Right ventricle myocardium inferior (tissue), 1 donor: Measurements from ENCODE around the gene ERN2. TPM values are rescaled to one million over a fixed set of nuclear protein-coding genes. Genes with fewer than 3 reads are reported as not detected.

ENCODE experiments used
- ATAC-seq: fragments of 200-7000 bp; cut with Tn5 transposase; one replicate; pipeline ENCODE4 v1.9.1; 2020; ENCODE audit warnings: mild to moderate bottlenecking, moderate library complexity
- DNase-seq: peaks from one replicate; pipeline ENCODE4 v3.0.0; 2021; ENCODE audit errors: missing footprints
- intact Hi-C: fragments of 100-400 bp; cut with DNase I; formaldehyde crosslinking; loops from one replicate; pipeline ENCODE4 v1.11.0; 2022
- total RNA-seq: library from RNA; stranded (reverse); fragmentation: NEBNext Ultra II Directional; extraction: Animal tissue kit (Norgen Biotek cat#: 25700); gene quantifications from one replicate; pipeline ENCODE4 v1.2.1, GENCODE V29; 2021
- donor health status: DM: no; HTN: yes; CAD: no; lungs with severe emphysema.

Gene ERN2
- total RNA-seq, 1 donor from 2014 or later: not detected

- no peak for ATAC-seq
These were observed 46.3 kb downstream of the ERN2 start for GRCh38 chr16:23666571-23667354.

DNA sequence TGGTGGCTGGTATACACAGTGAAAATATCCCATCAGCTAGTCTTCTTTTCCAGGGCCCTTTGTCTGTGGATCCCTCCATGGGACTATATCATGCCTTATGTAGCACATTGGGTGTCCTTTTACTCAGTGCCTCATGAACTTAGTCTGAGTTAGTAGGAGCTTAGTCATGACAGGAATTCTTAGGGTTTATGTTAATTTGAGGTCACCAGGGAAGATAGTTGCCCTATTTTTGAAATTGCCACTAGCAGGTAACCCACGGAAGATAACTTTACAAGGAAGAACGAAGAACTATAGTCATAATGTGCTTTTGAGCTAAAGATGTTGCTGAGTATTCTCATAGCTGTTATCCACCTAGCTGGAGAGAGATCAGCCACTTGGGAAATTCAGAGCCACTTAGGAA is 49.1 kb downstream of the ERN2 start:
- intact Hi-C loops: no loop called here
- ATAC-seq (no peak), DNase-seq (no peak)

More at GRCh38 chr16:23666571-23667354, 46.3 kb downstream of the ERN2 start:
- no peak for DNase-seq
- intact Hi-C loops: no loop called here

DNA sequence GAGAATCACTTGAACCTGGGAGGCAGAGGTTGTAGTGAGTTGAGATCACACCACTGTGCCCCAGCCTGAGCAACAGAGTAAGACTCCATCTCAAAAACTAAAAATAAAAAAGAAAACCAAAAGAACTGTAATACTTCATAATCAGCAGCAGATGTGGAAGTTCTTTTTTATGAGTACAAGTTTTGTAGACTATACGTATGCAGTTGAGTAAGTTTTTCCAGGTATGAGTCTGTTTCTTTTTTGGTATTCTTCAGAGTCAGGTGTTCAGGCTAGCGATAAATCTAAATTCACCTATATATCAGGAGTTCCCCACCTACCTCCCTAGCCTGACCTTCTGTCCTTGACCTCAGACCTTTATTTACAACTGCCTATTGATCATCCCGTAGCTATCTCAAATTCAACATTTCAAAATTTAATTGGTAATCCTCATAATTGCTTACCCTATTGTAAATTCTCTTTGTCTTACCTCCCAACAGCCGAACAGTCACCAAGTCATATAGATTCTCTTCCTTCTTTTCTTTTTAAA is 61.0 kb downstream of the ERN2 start:
- intact Hi-C loops: no loop called here
- DNase-seq (no peak), ATAC-seq (no peak)

DNA sequence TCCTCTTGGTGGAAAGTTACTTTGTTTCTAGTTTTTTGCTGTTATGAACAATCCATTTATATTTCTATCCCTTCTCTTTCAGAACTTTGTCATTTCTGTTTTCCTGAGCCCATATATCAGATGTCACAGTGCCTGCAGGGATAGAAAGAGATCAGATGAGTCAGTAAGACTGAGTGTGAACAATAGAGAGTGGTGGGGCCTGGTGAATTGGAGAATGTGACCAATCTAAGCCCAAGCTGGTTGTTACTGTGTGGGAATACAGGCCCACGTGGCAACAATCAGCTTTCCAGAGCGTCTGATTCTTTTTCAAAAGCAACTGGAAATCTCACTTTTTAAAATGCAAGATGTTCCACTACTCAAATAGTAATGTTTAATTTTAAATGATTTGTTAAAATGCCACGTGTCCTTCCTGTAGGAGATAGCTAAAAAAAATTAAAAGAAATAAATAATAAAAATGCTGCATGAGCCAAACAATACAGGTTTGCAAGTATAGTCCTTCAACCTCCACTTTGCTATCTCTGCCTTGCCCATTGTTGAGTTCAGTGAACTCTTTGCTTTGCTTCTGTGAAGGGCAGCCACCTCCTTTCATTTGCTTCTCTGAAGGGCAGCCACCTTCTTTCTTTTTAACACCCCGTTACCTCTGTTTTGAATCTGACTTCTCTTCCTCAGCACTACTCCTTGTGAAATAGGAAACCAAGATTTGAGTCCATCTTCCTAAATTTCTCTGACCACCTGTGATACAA is 62.2 kb downstream of the ERN2 start:
- DNase-seq: no peak
- intact Hi-C loops: no loop called here
- no peak for ATAC-seq

GRCh38 chr16:23642246-23642774 is 70.7 kb downstream of the ERN2 start:
- ATAC-seq: no peak
- intact Hi-C loops: no loop called here
- DNase-seq: no peak

DNA sequence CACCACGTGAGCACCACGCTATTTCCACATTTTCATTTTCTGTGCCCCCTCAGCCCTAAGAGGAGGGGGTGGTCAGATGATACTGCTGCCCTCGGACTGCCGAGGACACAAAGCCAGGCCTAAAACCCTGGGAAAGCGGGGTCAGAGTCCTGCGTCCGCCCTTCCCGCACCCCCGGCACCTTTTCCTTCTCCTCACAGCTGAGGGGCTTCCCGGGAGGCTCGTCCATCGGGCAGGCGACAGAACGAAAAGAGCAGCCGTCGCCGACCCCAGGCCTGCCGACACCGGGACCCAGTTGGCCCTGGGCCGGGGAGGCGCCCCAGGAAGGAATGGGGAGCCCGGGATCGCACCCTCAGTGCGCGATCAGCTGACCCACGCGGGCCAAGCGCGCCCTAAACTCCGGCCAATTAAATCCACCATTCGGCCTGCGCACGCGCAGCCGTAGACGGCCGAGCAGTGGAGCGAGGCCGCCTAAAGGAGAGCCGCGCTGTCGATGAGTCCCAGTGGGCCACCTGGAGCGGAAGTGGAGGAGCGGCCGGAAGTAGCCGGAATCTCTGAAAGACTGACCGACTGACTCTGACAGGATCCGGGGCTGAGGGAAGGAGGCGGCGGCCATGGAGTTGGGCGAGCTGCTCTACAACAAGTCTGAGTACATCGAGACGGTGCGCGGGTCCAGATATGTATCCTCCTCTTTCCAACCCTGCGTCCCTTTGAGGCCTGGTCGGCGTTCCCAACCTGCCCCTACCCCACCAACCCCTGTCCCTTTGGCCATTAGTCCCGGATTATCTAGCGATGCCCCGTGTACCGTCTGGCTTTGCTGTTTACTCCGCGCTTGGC is 71.9 kb downstream of the ERN2 start, which contains the start of the genes DCTN5 and PALB2:
Gene DCTN5, plus strand, starts transcription at position 536 of the 835 bp plus-strand sequence. Its CDS starts 77 bp downstream, at position 613.
Gene PALB2, minus strand, starts transcription at position 380 of the 835 bp plus-strand sequence. Its CDS starts 153 bp downstream, at position 227.
- DNase-seq (peak; percentile 97), ATAC-seq (peak; percentile 100)
- intact Hi-C loops: loop anchor here (2.0 kb wide), 1 partner anchor 84 kb away; the partner anchor contains the start of genes EARS2 and UBFD1

- DNase-seq (no peak), ATAC-seq (no peak)
- intact Hi-C loops: loop anchor here (2.0 kb wide), 1 partner anchor 84 kb away; the partner anchor contains the start of genes EARS2 and UBFD1
These were observed 72.4 kb downstream of the ERN2 start for GRCh38 chr16:23640615-23640930.

Other genes starting within 250 kb of the ERN2 start
- gene GGA2, start 202.7 kb downstream of the ERN2 start, total RNA-seq: 51.7 TPM
- 24.9 TPM for gene EARS2, start 155.9 kb downstream of the ERN2 start, total RNA-seq
- gene UBFD1, start 155.5 kb downstream of the ERN2 start, total RNA-seq: 66.4 TPM
- gene NDUFAB1, start 116.9 kb downstream of the ERN2 start, total RNA-seq: 577 TPM
- 4.9 TPM for gene PALB2, start 71.9 kb downstream of the ERN2 start, total RNA-seq
- 38.2 TPM for gene DCTN5, start 71.8 kb downstream of the ERN2 start, total RNA-seq
- 1.2 TPM for gene PLK1, start 34.3 kb downstream of the ERN2 start, total RNA-seq
- gene CHP2, start 41.8 kb upstream of the ERN2 start, total RNA-seq: not detected
- 2.2 TPM for gene PRKCB, start 122.8 kb upstream of the ERN2 start, total RNA-seq